Loucy (cell line): ENCODE data around the gene ZNF513.

Source experiments
- CTCF ChIP-seq: fragments of 200-600 bp; sonication (generic); conservative IDR thresholded peaks from 2 replicates; pipeline ENCODE4 v1.5.1; 2014; ENCODE audit warnings: mild to moderate bottlenecking, antibody characterized with exemption, low read length
- EZH2phosphoT487 ChIP-seq: fragments of 200-600 bp; IDR thresholded peaks from 2 replicates; pipeline ENCODE4 v1.6.1; 2018; ENCODE audit warnings: antibody characterized with exemption, mild to moderate bottlenecking, moderate library complexity, borderline replicate concordance

- TF ChIP-seq CTCF = no peak
- TF ChIP-seq EZH2phosphoT487 = no peak
These were observed 3.5 kb downstream of the ZNF513 start for GRCh38 chr2:27376866-27377617.
